ENCODE results near the gene ADAM10.
A peak's percentile ranks its signal among the peaks of the same experiment; 100 is the strongest.
"Not testable (repeated sequence)": the region's sequence is repeated elsewhere in the genome, so short reads cannot be mapped to it uniquely, and the experiment has no call there.

ADAM10 gene

GRCh38 chr15:58749532-58750337 is at the start of gene ADAM10:
ADAM10 (minus strand) TSS chr15:58749707; CDS start chr15:58749534, 173 bp downstream.
- peak within 1 kb of the TSS; percentile 96 for H3K27ac Mint-ChIP-seq
- peaks cover 5% of the 10 kb centered on the region for H3K27me3 Mint-ChIP-seq (ENCODE audit: low read depth)
- peak within 1 kb of the TSS; percentile 97 for H3K4me3 Mint-ChIP-seq
- peaks cover 11% of the 10 kb centered on the region for H3K36me3 Mint-ChIP-seq (ENCODE audit: low read depth)
- H3K9me3 Mint-ChIP-seq, result no peaks in the 10 kb centered on the region
- peaks cover 27% of the 10 kb centered on the region for H3K4me1 Mint-ChIP-seq (ENCODE audit: low read depth)

GRCh38 chr15:58797505-58797904 is 48.0 kb upstream of the ADAM10 start:
- no peak overlapping the region for H3K4me3 Mint-ChIP-seq
- peaks cover 12% of the 10 kb centered on the region for H3K36me3 Mint-ChIP-seq (ENCODE audit: low read depth)
- H3K27ac Mint-ChIP-seq, result no peak overlapping the region
- H3K9me3 Mint-ChIP-seq, result no peaks in the 10 kb centered on the region
- peaks cover 14% of the 10 kb centered on the region for H3K4me1 Mint-ChIP-seq (ENCODE audit: low read depth)
- H3K27me3 Mint-ChIP-seq (ENCODE audit: low read depth), result no peaks in the 10 kb centered on the region

- Mint-ChIP-seq H3K27ac (peak overlapping the region; percentile 1), H3K4me1 (ENCODE audit: low read depth) (peaks cover 14% of the 10 kb centered on the region), H3K27me3 (ENCODE audit: low read depth) (no peaks in the 10 kb centered on the region), H3K36me3 (ENCODE audit: low read depth) (peaks cover 11% of the 10 kb centered on the region), H3K9me3 (no peaks in the 10 kb centered on the region), H3K4me3 (no peak overlapping the region)
Measured at GRCh38 chr15:58795825-58796224, 46.3 kb upstream of the ADAM10 start.

GRCh38 chr15:58793862-58794261 is 44.4 kb upstream of the ADAM10 start:
- Mint-ChIP-seq H3K4me1 (ENCODE audit: low read depth) (peaks cover 11% of the 10 kb centered on the region), H3K27ac (no peak overlapping the region), H3K36me3 (ENCODE audit: low read depth) (peaks cover 18% of the 10 kb centered on the region), H3K9me3 (no peaks in the 10 kb centered on the region), H3K27me3 (ENCODE audit: low read depth) (no peaks in the 10 kb centered on the region), H3K4me3 (no peak overlapping the region)

GRCh38 chr15:58788056-58788710 is 38.7 kb upstream of the ADAM10 start:
- Mint-ChIP-seq H3K27me3 (ENCODE audit: low read depth) (no peaks in the 10 kb centered on the region), H3K9me3 (no peaks in the 10 kb centered on the region), H3K4me1 (ENCODE audit: low read depth) (no peaks in the 10 kb centered on the region), H3K4me3 (no peak overlapping the region), H3K36me3 (ENCODE audit: low read depth) (peaks cover 16% of the 10 kb centered on the region), H3K27ac (no peak overlapping the region)

- peaks cover 6% of the 10 kb centered on the region for H3K4me1 Mint-ChIP-seq (ENCODE audit: low read depth)
- H3K9me3 Mint-ChIP-seq, result no peaks in the 10 kb centered on the region
- no peaks in the 10 kb centered on the region for H3K27me3 Mint-ChIP-seq (ENCODE audit: low read depth)
- no peak overlapping the region for H3K27ac Mint-ChIP-seq
- peaks cover 10% of the 10 kb centered on the region for H3K36me3 Mint-ChIP-seq (ENCODE audit: low read depth)
- H3K4me3 Mint-ChIP-seq, result no peak overlapping the region
Measured at GRCh38 chr15:58785355-58785754, 35.8 kb upstream of the ADAM10 start.

GRCh38 chr15:58779554-58779953 is 30.0 kb upstream of the ADAM10 start:
- no peak overlapping the region for H3K27ac Mint-ChIP-seq
- no peaks in the 10 kb centered on the region for H3K9me3 Mint-ChIP-seq
- no peak overlapping the region for H3K4me3 Mint-ChIP-seq
- no peaks in the 10 kb centered on the region for H3K27me3 Mint-ChIP-seq (ENCODE audit: low read depth)
- H3K4me1 Mint-ChIP-seq (ENCODE audit: low read depth), result peaks cover 11% of the 10 kb centered on the region
- H3K36me3 Mint-ChIP-seq (ENCODE audit: low read depth), result peaks cover 7% of the 10 kb centered on the region

GRCh38 chr15:58777107-58777506 is 27.6 kb upstream of the ADAM10 start:
- H3K9me3 Mint-ChIP-seq, result no peaks in the 10 kb centered on the region
- H3K36me3 Mint-ChIP-seq (ENCODE audit: low read depth), result peaks cover 6% of the 10 kb centered on the region
- H3K4me1 Mint-ChIP-seq (ENCODE audit: low read depth), result peaks cover 14% of the 10 kb centered on the region
- H3K4me3 Mint-ChIP-seq, result no peak overlapping the region
- no peak overlapping the region for H3K27ac Mint-ChIP-seq
- no peaks in the 10 kb centered on the region for H3K27me3 Mint-ChIP-seq (ENCODE audit: low read depth)

- Mint-ChIP-seq H3K36me3 (ENCODE audit: low read depth) (peaks cover 6% of the 10 kb centered on the region), H3K9me3 (no peaks in the 10 kb centered on the region), H3K4me3 (no peak overlapping the region), H3K4me1 (ENCODE audit: low read depth) (peaks cover 13% of the 10 kb centered on the region), H3K27me3 (ENCODE audit: low read depth) (no peaks in the 10 kb centered on the region), H3K27ac (no peak overlapping the region)
Measured at GRCh38 chr15:58775402-58775801, 25.9 kb upstream of the ADAM10 start.

GRCh38 chr15:58773024-58773423 is 23.5 kb upstream of the ADAM10 start:
- H3K4me3 Mint-ChIP-seq, result no peak overlapping the region

GRCh38 chr15:58771621-58772250 is 22.2 kb upstream of the ADAM10 start:
- H3K4me3 Mint-ChIP-seq, result no peak overlapping the region
- no peaks in the 10 kb centered on the region for H3K9me3 Mint-ChIP-seq
- H3K36me3 Mint-ChIP-seq (ENCODE audit: low read depth), result peaks cover 2% of the 10 kb centered on the region
- H3K27ac Mint-ChIP-seq, result peak overlapping the region; percentile 81
- H3K4me1 Mint-ChIP-seq (ENCODE audit: low read depth), result peaks cover 19% of the 10 kb centered on the region
- H3K27me3 Mint-ChIP-seq (ENCODE audit: low read depth), result no peaks in the 10 kb centered on the region

More at GRCh38 chr15:58773024-58773423, 23.5 kb upstream of the ADAM10 start:
- Mint-ChIP-seq H3K27me3 (ENCODE audit: low read depth) (no peaks in the 10 kb centered on the region), H3K4me1 (ENCODE audit: low read depth) (peaks cover 24% of the 10 kb centered on the region), H3K27ac (no peak overlapping the region), H3K9me3 (no peaks in the 10 kb centered on the region), H3K36me3 (ENCODE audit: low read depth) (peaks cover 5% of the 10 kb centered on the region)

- peak within 1 kb of the TSS; percentile 89 for H3K27ac Mint-ChIP-seq
- no peaks in the 10 kb centered on the region for H3K9me3 Mint-ChIP-seq
- H3K4me1 Mint-ChIP-seq (ENCODE audit: low read depth), result peaks cover 19% of the 10 kb centered on the region
- H3K4me3 Mint-ChIP-seq, result no peak within 1 kb of the TSS
- H3K36me3 Mint-ChIP-seq (ENCODE audit: low read depth), result peaks cover 2% of the 10 kb centered on the region
- H3K27me3 Mint-ChIP-seq (ENCODE audit: low read depth), result no peaks in the 10 kb centered on the region
Measured at GRCh38 chr15:58770857-58771620, 21.5 kb upstream of the ADAM10 start, which contains the start of gene MINDY2. MINDY2 (plus strand) TSS chr15:58771302; CDS start chr15:58771396, 94 bp downstream.

GRCh38 chr15:58770519-58770856 is 21.0 kb upstream of the ADAM10 start:
- no peak overlapping the region for H3K4me3 Mint-ChIP-seq
- peaks cover 2% of the 10 kb centered on the region for H3K36me3 Mint-ChIP-seq (ENCODE audit: low read depth)
- peak overlapping the region; percentile 83 for H3K27ac Mint-ChIP-seq
- no peaks in the 10 kb centered on the region for H3K9me3 Mint-ChIP-seq
- H3K4me1 Mint-ChIP-seq (ENCODE audit: low read depth), result peaks cover 19% of the 10 kb centered on the region
- no peaks in the 10 kb centered on the region for H3K27me3 Mint-ChIP-seq (ENCODE audit: low read depth)

- H3K27ac Mint-ChIP-seq; H3K9me3 Mint-ChIP-seq; H3K27me3 Mint-ChIP-seq (ENCODE audit: low read depth); H3K36me3 Mint-ChIP-seq (ENCODE audit: low read depth); H3K4me3 Mint-ChIP-seq: not testable (repeated sequence)
- H3K4me1 Mint-ChIP-seq (ENCODE audit: low read depth), result peaks cover 19% of the 10 kb centered on the region
Measured at GRCh38 chr15:58768601-58769004, 19.1 kb upstream of the ADAM10 start.

All from T-helper 1 cell treated with Interleukin-12 subunit alpha and Interleukin-12 subunit beta and Interleukin-4 antibody, amounts not matched to agents 30 μg/mL and 1 μg/mL, for 36 hours (primary cell).